HEK293T (cell line): Measurements from ENCODE around the gene ANTXR2.

Experiments
- CTCF ChIA-PET: fragments of 350-600 bp; formaldehyde crosslinking; extraction: SDS; loops from one replicate; lab custom pipeline; 2021; ENCODE audit warnings: antibody characterized with exemption, inconsistent platforms; lab: Yijun Ruan, JAX
- POLR2A ChIA-PET: fragments of 350-600 bp; formaldehyde crosslinking; extraction: SDS; loops from one replicate; lab custom pipeline; 2020; ENCODE audit warnings: antibody characterized with exemption, inconsistent platforms; lab: Yijun Ruan, JAX
- DNase-seq: peaks from one replicate; pipeline ENCODE4 v3.0.0; 2012; ENCODE audit warnings: mixed read lengths; ENCODE audit errors: extremely low spot score
- ARNT ChIP-seq: fragments of 450-650 bp; IDR thresholded peaks from 2 replicates; pipeline ENCODE4 v1.6.1; 2017; ENCODE audit warnings: mild to moderate bottlenecking
- BHLHE40 ChIP-seq: fragments of 450-650 bp; IDR thresholded peaks from 2 replicates; pipeline ENCODE4 v1.6.1; 2016; ENCODE audit warnings: mild to moderate bottlenecking, moderate library complexity, borderline replicate concordance
- CTBP1 ChIP-seq: fragments of 450-650 bp; IDR thresholded peaks from 2 replicates; pipeline ENCODE4 v1.6.1; 2016; ENCODE audit warnings: borderline replicate concordance
- ELF4 ChIP-seq: fragments of 450-650 bp; IDR thresholded peaks from 2 replicates; pipeline ENCODE4 v1.6.1; 2017; ENCODE audit warnings: antibody characterized with exemption
- FOXA1 ChIP-seq: fragments of 450-650 bp; IDR thresholded peaks from 2 replicates; pipeline ENCODE4 v1.6.1; 2016; ENCODE audit warnings: mild to moderate bottlenecking
- FOXK2 ChIP-seq: fragments of 450-650 bp; IDR thresholded peaks from 2 replicates; pipeline ENCODE4 v1.6.1; 2016; ENCODE audit warnings: mild to moderate bottlenecking
- FOXM1 ChIP-seq: fragments of 450-650 bp; IDR thresholded peaks from 2 replicates; pipeline ENCODE4 v1.6.1; 2017; ENCODE audit warnings: mild to moderate bottlenecking, borderline replicate concordance
- HDGF ChIP-seq: fragments of 450-650 bp; IDR thresholded peaks from 2 replicates; pipeline ENCODE4 v1.6.1; 2017; ENCODE audit warnings: antibody characterized with exemption, borderline replicate concordance
- L3MBTL2 ChIP-seq: fragments of 450-650 bp; conservative IDR thresholded peaks from 2 replicates; pipeline ENCODE4 v1.6.1; 2016; ENCODE audit warnings: mild to moderate bottlenecking
- LEF1 ChIP-seq: fragments of 450-650 bp; IDR thresholded peaks from 2 replicates; pipeline ENCODE4 v1.6.1; 2017; ENCODE audit warnings: mild to moderate bottlenecking, borderline replicate concordance
- NFRKB ChIP-seq: fragments of 450-650 bp; IDR thresholded peaks from 2 replicates; pipeline ENCODE4 v1.6.1; 2016; ENCODE audit warnings: mild to moderate bottlenecking, moderate library complexity
- SP1 ChIP-seq: fragments of 450-650 bp; IDR thresholded peaks from 2 replicates; pipeline ENCODE4 v1.6.1; 2017
- SUZ12 ChIP-seq: fragments of 450-650 bp; IDR thresholded peaks from 2 replicates; pipeline ENCODE4 v1.6.1; 2016; ENCODE audit warnings: mild to moderate bottlenecking
- TARDBP ChIP-seq: fragments of 450-650 bp; IDR thresholded peaks from 2 replicates; pipeline ENCODE4 v1.6.1; 2016
- ZNF384 ChIP-seq: fragments of 450-650 bp; IDR thresholded peaks from 2 replicates; pipeline ENCODE4 v1.6.1; 2016
- TF ChIP-seq, protein P1 (sequence below): fragments of 450-650 bp; IDR thresholded peaks from 2 replicates; pipeline ENCODE4 v1.6.1; 2016

ANTXR2 gene

DNA sequence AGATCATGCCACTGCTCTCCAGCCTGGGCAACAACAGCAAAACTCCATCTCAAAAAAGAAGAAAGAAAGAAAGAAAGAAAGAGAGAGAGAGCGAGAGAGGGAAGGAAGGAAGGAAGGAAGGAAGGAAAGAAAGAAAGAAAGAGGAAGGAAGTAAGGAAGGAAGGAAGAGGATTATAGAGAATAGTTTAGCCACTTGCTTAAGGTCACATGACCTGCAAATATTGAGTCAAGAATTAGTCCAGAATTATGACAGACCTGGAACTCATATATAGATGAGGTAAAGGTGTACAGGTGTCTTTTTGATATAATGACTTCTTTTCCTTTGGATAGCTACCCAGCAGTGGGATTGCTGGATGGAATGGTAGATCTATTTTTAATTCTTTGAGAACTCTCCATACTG, 25.6 kb upstream of the ANTXR2 start:
- DNase-seq, result no peak
- POLR2A ChIA-PET, result no interaction called here
- TF ChIP-seq SUZ12, result no peak
- no peak for TF ChIP-seq ARNT
- no peak for TF ChIP-seq ELF4
- TF ChIP-seq LEF1, result no peak
- no peak for TF ChIP-seq HDGF
- no peak for TF ChIP-seq TARDBP
- no peak for TF ChIP-seq SP1
- TF ChIP-seq FOXM1, result no peak
- CTCF ChIA-PET, result no interaction called here

DNA sequence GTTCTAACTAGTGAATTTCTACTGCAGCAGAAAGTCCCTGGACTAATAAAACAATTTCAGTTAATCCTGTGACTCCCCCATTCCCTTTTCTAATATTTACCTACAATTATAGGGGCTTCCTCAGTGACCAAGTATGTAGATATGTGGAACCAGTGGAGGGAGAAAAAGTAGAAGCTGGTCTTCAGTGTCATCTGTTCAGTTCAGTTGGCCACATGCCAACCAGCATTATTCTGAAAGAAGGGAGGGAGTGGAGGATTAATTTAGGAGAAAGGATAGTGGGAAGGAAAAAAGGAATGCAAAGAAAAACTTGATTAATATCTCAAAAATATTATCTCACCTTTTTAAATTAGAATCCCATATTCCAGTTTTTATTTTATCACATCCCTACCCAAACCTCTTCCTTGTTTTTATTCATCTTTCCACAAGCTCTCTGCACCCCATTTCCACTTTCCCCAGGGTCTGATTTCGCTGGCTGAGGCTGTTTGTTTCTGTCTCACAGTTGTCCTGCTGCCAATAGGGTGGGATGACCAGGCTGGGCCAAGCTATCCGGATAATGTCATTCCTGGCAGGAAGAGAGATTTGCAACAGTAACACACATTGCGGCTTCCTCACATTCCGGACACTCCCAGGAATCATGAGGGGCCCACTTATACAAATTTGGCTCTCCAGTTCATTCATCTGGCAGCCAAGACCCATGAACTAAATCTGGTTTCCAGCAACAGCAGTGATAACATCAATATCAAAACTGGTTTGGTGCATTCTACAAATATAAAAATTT, 24.6 kb upstream of the ANTXR2 start:
- ChIA-PET CTCF (no interaction called here), POLR2A (no interaction called here)
- no peak for TF ChIP-seq SP1
- no peak for TF ChIP-seq HDGF
- TF ChIP-seq L3MBTL2, result no peak
- TF ChIP-seq ZNF384, result no peak
- DNase-seq, result no peak

DNA sequence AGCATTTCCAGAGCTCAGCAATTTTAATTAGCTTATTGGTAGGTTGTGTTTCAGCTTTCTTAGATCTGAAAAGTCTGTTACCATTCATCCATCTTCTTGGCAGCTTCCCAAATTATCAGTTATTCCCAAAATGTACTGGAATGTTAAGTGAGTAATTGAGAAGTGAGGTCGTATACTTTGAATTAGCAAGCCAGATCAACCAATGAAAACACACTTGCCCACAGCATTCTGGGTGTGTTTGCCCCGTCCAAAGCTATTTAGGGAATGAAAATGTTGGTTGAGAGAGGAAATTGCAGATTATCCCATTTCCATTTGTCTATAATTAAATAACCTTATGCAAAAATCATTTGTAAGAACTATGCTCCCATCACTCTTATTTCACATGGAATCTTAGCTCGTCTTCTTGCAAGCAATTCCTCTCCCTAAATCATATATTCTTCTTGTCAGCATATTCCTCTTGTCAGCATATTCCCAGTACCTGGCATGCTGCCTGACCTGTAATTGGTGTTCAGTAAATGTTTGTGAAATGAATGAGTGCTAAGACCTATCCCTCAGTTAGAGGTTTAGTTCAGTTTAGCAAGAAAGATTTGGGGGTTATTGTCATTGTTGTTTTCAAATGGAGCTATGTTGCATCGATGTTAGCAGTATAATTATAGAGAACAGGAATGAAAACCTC, 23.3 kb upstream of the ANTXR2 start:
- POLR2A ChIA-PET, result interaction anchor here (1.4 kb wide), 1 partner anchor 24 kb away, joined by 4 read pairs; the partner anchor contains the start of gene ANTXR2
- CTCF ChIA-PET, result interaction anchor here (0.7 kb wide), 2 partner anchors 24 to 962 kb away, joined by 3 read pairs; no protein-coding TSS in a partner anchor
- DNase-seq, result no peak
- TF ChIP-seq CTBP1 (no peak), SUZ12 (no peak), HDGF (no peak), ELF4 (no peak)

DNA sequence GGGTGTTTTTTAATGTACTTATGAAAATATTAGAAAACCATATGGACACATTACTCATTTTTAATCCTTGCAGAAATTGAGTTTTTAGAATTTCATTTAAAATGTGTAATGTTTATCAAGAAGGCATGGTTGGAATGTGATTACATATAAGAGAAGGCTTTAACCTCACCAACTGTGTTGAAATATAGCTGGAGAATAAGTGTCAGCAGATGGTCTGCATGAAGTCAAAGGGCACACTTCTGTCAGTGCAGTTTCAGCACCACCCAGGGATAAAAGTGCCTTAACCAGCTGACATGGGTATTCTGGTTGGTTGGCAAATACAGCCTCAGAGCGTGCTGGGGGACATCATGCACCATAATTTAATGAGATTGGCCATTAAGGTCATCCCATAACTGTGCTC, 21.2 kb upstream of the ANTXR2 start:
- POLR2A ChIA-PET, result no interaction called here
- TF ChIP-seq ARNT (no peak), NFRKB (no peak), CTBP1 (no peak), ZNF384 (no peak), LEF1 (no peak), SP1 (no peak), HDGF (no peak), FOXA1 (no peak), L3MBTL2 (no peak), BHLHE40 (no peak)
- CTCF ChIA-PET, result no interaction called here
- DNase-seq, result no peak

DNA sequence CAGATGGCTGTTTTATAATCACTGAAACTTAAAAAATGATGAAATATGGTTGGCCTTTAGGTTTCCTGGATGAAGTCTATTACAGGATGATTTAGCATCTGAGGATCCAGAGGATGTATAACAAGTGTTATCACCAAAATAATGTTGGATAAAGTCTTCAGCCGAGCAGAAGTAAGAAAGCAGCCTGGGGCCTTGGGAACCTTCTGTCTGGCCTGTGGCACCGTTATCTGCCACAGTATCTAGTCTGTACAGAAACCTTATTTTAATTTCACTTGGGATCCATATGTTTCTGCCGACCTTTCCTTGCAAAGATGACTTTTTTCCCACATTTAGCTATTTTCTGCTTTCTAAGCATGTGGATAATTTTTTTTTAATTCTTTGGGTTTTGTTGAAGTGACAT, 20.5 kb upstream of the ANTXR2 start:
- no peak for DNase-seq
- no peak for TF ChIP-seq FOXA1
- no peak for TF ChIP-seq BHLHE40
- TF ChIP-seq ZNF384, result no peak
- no peak for TF ChIP-seq FOXM1
- TF ChIP-seq ELF4, result no peak
- TF ChIP-seq LEF1, result no peak
- TF ChIP-seq TARDBP, result no peak
- no peak for TF ChIP-seq CTBP1
- no peak for TF ChIP-seq ARNT
- TF ChIP-seq, protein P1, sequence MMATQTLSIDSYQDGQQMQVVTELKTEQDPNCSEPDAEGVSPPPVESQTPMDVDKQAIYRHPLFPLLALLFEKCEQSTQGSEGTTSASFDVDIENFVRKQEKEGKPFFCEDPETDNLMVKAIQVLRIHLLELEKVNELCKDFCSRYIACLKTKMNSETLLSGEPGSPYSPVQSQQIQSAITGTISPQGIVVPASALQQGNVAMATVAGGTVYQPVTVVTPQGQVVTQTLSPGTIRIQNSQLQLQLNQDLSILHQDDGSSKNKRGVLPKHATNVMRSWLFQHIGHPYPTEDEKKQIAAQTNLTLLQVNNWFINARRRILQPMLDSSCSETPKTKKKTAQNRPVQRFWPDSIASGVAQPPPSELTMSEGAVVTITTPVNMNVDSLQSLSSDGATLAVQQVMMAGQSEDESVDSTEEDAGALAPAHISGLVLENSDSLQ, result no peak
- TF ChIP-seq SUZ12, result no peak
- POLR2A ChIA-PET, result no interaction called here
- CTCF ChIA-PET, result no interaction called here

DNA sequence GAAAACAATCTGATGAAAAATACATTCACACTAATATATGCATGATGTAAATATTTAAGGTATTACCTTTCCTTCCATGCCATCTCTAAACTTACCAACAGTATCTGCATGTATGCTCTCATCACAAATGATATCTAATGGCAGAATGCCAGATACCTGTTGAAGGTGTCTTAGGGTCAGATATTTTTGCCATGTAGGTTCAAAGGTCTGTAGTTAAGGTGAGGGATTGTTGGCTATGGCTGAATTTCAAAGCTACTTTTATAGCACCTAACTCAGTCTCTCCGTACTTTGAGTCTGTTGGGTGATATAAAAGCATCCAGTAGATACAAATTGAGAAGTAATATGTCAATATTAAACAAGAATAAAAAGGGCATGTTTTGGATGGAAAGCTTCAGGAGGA, 19.8 kb upstream of the ANTXR2 start:
- POLR2A ChIA-PET, result no interaction called here
- TF ChIP-seq ARNT (no peak), ZNF384 (no peak), ELF4 (no peak), SUZ12 (no peak)
- TF ChIP-seq, protein P1, result no peak
- CTCF ChIA-PET, result no interaction called here
- DNase-seq, result no peak

DNA sequence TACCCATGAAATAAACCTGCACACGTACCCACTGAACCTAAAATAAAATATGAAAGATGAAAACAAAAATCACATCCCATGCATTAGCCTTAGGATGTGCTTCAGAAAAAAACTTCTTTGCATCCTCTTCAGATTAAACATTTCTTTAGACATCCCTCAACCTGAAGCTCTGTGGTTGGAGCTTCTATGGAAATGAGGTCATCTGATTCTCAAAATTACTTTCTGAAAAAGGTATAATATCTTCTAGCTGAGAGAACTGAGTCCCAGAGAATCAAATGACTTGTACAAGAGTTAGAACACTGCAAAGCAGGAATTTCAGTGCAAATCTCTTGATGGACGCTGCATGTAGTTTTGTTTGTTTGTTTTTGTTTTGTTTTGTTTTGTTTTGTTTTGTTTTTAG, 19.1 kb upstream of the ANTXR2 start:
- no peak for DNase-seq
- ChIA-PET CTCF (no interaction called here), POLR2A (no interaction called here)
- no peak for TF ChIP-seq BHLHE40
- TF ChIP-seq CTBP1, result no peak
- no peak for TF ChIP-seq LEF1
- no peak for TF ChIP-seq SP1

DNA sequence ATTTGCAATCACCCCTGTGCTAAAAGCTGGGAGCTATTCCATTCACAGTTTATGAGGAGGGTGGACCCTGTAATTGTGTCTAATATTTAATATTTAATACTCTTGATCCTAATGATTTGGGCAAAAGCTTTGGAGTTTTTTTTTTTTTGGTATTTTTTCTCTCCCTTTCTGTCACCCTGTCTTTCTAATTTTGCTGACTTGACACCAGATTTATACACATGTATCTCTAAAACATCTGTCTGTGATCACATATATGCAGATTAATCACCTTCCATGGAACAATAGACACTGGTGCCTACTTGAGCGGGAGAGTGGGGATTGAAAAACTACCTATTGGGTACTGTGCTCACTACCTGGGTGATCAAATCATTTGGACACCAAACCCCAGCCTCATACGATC, 18.7 kb upstream of the ANTXR2 start:
- no peak for DNase-seq
- TF ChIP-seq FOXA1 (no peak), FOXK2 (no peak), ZNF384 (no peak), ELF4 (no peak), LEF1 (no peak), HDGF (no peak), CTBP1 (no peak), ARNT (no peak), BHLHE40 (no peak), L3MBTL2 (no peak), FOXM1 (no peak), TARDBP (no peak)
- CTCF ChIA-PET, result no interaction called here
- POLR2A ChIA-PET, result no interaction called here
